Measurements from ENCODE around the gene MAN2A2. TPM values are rescaled to one million over a fixed set of nuclear protein-coding genes. Genes with fewer than 3 reads are reported as not detected.
"Not testable (repeated sequence)": the region's sequence is repeated elsewhere in the genome, so short reads cannot be mapped to it uniquely, and the experiment has no call there.

Gene MAN2A2
- total RNA-seq, 1 donor from 2014 or later: 51.4 TPM

- peak; percentile 92 for DNase-seq (ENCODE audit: low spot score)
- no peak overlapping the region for H3K4me3 Mint-ChIP-seq (ENCODE audit: unreplicated experiment)
- TF ChIP-seq CTCF (IDR thresholded peaks at IDR 0.05): peak; percentile 29
- no peaks in the 10 kb centered on the region for H3K36me3 Mint-ChIP-seq (ENCODE audit: low read depth)
- no peaks in the 10 kb centered on the region for H3K27me3 Mint-ChIP-seq (ENCODE audit: low read depth)
- H3K4me1 Mint-ChIP-seq (ENCODE audit: low read depth): no peaks in the 10 kb centered on the region
- no peaks in the 10 kb centered on the region for H3K9me3 Mint-ChIP-seq (ENCODE audit: low read depth)
- H3K27ac Mint-ChIP-seq (ENCODE audit: unreplicated experiment): no peak overlapping the region
These were observed 9.7 kb upstream of the MAN2A2 start for GRCh38 chr15:90893175-90894090.

- no peak overlapping the region for H3K27ac Mint-ChIP-seq (ENCODE audit: unreplicated experiment)
- peak; percentile 43 for TF ChIP-seq CTCF (IDR thresholded peaks at IDR 0.05)
- H3K4me1 Mint-ChIP-seq (ENCODE audit: low read depth): no peaks in the 10 kb centered on the region
- H3K4me3 Mint-ChIP-seq (ENCODE audit: unreplicated experiment): no peak overlapping the region
- H3K36me3 Mint-ChIP-seq (ENCODE audit: low read depth): no peaks in the 10 kb centered on the region
- H3K9me3 Mint-ChIP-seq (ENCODE audit: low read depth): no peaks in the 10 kb centered on the region
- no peaks in the 10 kb centered on the region for H3K27me3 Mint-ChIP-seq (ENCODE audit: low read depth)
- DNase-seq (ENCODE audit: low spot score): peak; percentile 62
These were observed 7.5 kb upstream of the MAN2A2 start for GRCh38 chr15:90895571-90896117.

DNA sequence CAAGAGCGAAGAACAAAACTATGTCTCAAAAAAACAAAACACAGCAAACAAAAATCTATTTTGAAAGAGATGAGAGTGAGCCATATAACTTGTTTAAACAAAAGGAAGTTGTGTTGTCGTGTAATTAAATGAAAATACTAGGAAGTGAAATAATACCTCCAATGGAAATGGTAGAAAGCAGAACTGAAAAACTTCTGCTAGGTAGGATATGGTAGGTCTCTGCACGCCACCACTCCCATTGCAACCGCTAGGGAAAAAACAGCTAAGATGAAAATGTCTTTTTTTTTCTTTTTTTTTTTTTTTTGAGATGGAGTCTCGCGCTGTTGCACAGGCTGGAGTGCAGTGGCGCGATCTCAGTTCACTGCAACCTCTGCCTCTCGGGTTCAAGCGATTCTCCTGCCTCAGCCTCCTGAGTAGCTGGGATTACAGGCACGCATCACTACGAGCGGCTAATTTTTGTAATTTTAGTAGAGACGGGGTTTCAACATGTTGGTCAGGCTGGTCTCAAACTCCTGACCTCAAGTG lies 5.9 kb upstream of the MAN2A2 start:
- H3K36me3 Mint-ChIP-seq (ENCODE audit: low read depth); DNase-seq (ENCODE audit: low spot score); H3K27ac Mint-ChIP-seq (ENCODE audit: unreplicated experiment); H3K27me3 Mint-ChIP-seq (ENCODE audit: low read depth); H3K4me3 Mint-ChIP-seq (ENCODE audit: unreplicated experiment); H3K9me3 Mint-ChIP-seq (ENCODE audit: low read depth): not testable (repeated sequence)
- H3K4me1 Mint-ChIP-seq (ENCODE audit: low read depth): peaks cover 12% of the 10 kb centered on the region

DNA sequence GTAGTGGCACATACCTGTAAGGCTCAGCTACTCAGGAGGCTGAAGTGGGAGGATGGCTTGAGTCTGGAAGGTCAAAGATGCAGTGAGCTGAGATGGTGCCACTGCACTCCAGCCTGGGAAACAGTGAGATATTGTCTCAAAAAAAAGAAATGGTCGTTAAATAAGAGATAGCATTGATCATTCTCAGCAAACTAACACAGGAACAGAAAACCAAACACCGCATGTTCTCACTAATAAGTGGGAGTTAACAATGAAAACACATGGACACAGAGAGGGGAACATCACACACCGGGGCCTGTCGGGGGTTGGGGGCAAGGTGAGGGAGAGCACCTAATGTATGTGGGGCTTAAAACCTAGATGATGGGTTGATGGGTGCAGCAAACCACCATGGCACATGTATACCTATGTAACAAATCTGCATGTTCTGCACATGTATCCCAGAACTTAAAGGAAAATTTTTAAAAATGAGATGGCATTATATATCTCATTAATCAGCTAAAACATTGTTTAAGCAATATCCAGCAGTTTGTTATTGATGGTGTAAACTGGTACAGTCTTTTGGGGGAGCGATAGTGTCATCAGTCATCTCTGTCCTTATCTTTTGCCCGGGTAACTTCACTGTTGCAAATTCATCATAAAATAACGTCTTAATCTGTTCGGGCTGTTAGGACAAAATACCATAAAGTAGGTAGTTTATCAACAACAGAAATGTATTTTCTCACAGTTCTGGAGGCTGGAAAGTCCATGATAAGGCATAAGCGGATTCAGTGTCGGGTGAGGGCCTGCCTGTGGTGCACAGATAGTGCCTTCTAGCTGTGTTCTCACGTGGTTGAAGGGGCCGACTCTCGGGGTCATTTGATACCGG lies 1.7 kb upstream of the MAN2A2 start:
- Mint-ChIP-seq H3K36me3 (ENCODE audit: low read depth) (peaks cover 12% of the 10 kb centered on the region), H3K4me3 (ENCODE audit: unreplicated experiment) (peak overlapping the region; percentile 79), H3K4me1 (ENCODE audit: low read depth) (peaks cover 20% of the 10 kb centered on the region), H3K9me3 (ENCODE audit: low read depth) (no peaks in the 10 kb centered on the region), H3K27me3 (ENCODE audit: low read depth) (no peaks in the 10 kb centered on the region), H3K27ac (ENCODE audit: unreplicated experiment) (peak overlapping the region; percentile 93)
- TF ChIP-seq CTCF (IDR thresholded peaks at IDR 0.05): no peak
- no peak for DNase-seq (ENCODE audit: low spot score)

DNA sequence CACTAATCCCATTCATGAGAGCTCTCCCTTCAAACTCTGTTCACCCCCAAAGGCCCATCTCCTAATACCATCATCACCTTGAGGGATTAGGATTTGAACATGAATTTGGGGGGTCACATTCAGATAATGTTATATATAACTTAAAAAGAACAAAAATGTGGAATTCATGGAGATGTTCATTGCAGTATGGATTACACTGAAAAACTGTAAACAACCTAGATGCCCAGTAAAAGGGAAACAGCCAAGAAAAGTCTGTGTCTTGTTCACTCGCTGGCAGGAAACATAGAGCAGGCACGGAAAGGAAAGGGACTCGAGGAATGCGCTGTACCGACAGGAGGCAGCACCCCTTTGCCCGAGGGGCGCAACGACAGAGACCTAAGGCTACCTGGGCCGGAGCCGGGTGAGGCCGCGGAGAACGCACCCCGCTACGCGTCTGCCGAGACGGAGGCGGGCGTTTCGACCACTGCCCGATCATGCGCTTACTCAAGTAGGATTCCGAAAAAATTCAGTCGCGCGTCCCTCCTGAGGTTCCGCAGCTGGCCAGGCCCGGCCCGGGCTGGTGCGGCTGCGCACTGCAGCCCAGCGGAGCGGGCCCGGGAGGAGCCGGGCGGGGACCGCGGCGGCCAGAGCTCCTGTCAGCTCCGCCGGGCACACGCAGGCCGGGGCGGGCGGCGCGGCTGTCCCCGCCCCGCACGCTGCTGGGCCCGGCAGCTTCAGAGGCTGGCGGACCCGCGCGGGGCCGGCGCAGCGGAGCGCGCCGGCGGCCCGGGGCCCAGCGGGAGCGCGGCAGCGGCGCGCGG lies 862 bp upstream of the MAN2A2 start:
- DNase-seq (ENCODE audit: low spot score): no peak
- Mint-ChIP-seq H3K4me3 (ENCODE audit: unreplicated experiment) (peak overlapping the region; percentile 79), H3K27me3 (ENCODE audit: low read depth) (no peaks in the 10 kb centered on the region), H3K9me3 (ENCODE audit: low read depth) (no peaks in the 10 kb centered on the region), H3K36me3 (ENCODE audit: low read depth) (peaks cover 16% of the 10 kb centered on the region), H3K27ac (ENCODE audit: unreplicated experiment) (peak overlapping the region; percentile 93), H3K4me1 (ENCODE audit: low read depth) (peaks cover 20% of the 10 kb centered on the region)
- peak; percentile 89 for TF ChIP-seq CTCF (IDR thresholded peaks at IDR 0.05)
